ENCODE data around the gene GYPA.
"Not testable (repeated sequence)": the region's sequence is repeated elsewhere in the genome, so short reads cannot be mapped to it uniquely, and the experiment has no call there.

The GYPA gene

DNA sequence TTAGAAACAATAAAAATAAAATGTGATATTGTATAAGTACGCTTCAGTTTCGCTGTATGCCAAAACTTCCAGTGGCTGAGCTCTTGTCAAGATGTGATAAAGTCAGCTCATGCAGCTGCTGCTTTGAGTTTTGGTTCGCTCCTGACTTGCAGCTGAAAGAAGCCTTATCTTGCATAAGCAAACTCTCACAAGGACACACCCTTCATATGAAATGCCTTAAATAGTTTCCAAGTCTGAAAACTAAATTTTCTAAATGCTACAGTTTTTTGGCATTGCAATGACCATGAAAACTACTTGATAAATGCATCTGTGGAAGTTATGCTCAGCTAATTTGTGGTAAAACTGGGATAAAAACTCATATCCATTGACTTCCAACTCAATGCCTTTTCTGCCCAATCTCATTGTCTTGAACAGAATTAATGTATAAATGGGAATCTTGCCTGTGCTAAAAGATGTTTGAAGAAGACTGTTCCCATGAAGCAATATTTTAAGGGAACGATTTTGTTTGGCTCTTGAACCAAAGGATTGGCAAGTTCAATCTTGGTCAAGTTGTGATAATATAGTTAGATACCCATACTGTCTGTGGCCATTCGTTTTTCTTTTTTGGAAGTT, 11.7 kb downstream of the GYPA start:
- not testable (repeated sequence) for DNase-seq

GRCh38 chr4:144125109-144125508, 15.4 kb downstream of the GYPA start:
- not testable (repeated sequence) for DNase-seq

- DNase-seq: not testable (repeated sequence)
Observed at GRCh38 chr4:144123982-144124635, 16.4 kb downstream of the GYPA start.

GRCh38 chr4:144123269-144123668, 17.2 kb downstream of the GYPA start:
- DNase-seq: not testable (repeated sequence)

- DNase-seq: not testable (repeated sequence)
Observed at GRCh38 chr4:144119752-144120151, 20.8 kb downstream of the GYPA start.

DNA sequence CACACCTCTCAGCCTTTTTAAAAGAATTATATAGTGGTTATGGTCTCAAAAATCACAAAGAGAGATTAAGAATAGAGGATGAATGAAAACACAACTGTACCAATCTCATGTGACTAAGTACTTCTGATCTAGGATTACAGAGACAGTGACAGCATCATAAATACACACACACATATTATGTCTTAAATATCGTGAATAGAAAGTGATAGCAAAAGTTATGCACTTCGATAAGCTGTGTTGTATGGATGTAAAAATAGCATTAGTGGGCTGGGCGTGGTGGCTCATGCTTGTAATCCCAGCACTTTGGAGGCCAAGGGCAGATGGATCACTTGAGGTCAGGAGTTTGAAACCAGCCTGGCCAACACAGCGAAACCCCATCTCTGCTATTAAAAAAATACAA, 25.0 kb downstream of the GYPA start:
- DNase-seq: no peak

DNA sequence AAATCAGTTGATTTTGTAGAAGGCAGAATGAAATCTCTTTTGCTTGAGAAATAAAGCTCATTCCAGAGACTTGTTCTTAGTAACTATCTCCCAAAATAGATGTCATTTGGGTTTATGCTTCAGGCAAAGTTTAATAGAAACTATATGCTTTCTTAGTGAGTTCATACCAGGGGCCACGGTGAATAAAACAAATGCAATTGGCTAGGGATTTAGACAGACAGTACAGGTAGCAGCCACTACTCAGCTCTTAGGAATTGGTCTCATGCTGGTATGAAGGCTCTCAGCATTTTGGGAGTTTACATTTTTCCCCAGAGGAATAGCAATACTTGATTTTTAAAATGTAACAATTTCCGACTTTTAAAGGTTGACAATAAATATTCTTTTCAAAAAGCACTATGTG, 27.0 kb downstream of the GYPA start:
- DNase-seq: no peak

DNA sequence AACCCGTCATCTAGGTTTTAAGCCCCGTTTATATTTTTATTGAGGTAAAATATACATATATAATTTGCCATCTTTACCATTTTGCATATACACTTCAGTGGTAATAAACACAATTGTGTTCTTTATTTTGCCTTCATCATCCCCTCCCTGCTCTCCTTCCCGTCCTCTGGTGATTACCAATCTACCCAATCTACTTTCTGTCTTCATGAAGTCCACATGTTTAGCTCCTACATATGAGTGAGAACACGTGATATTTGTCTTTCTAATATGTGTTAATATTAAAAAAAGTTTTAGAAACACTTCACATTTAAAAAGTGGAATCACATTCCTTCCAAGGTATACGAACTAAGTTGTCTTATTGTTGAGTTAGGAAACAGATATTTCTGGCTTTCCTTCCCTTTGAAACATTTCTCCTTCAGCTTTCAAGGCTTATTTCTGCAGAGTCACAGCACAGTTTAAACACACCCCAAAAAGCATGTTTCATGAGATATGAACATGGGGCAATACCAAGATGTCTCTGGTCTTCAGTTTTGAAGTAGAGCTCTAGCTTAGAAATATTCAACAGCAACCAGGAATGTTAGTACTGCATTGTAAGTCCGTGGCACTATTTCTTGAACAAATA, 35.9 kb downstream of the GYPA start:
- no peak for DNase-seq

GRCh38 chr4:144097776-144098175, 42.7 kb downstream of the GYPA start:
- not testable (repeated sequence) for DNase-seq

DNA sequence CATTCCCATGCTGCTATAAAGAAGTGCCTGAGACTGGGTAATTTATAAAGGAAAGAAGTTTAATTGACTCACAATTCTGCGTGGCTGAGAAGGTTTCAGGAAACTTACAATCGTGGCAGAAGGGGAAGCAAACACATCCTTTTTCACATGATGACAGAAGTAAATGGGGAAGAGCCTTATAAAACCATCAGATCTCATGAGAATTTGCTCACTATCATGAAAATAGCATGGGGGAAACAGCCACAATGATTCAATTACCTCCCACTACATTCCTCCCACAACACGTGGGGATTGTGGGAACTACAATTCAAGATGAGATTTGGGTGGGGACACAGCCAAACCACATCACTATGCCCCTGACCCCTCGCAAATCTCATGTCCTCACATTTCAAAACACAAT, 46.5 kb downstream of the GYPA start:
- DNase-seq: not testable (repeated sequence)

DNA sequence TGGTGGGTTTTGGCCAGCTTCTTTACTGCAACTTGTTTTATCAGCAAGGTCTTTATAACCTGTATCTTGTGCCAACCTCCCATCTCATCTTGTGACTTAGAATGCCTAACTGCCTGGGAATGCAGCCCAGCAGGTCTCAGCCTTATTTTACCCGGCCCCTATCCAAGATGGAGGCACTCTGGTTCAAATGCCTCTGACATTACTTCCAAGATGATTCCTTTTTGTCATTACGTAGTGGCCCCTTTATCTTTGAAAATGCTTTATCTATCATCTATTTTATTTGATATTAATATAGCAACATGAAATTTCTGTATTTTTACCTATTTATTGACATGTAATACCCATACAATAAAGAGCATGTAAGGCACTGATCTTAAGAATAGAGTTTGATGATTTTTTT, 49.3 kb downstream of the GYPA start:
- DNase-seq: not testable (repeated sequence)

GRCh38 chr4:144090744-144091143, 49.8 kb downstream of the GYPA start:
- no peak for DNase-seq

- DNase-seq: not testable (repeated sequence)
Observed at GRCh38 chr4:144082053-144082452, 58.5 kb downstream of the GYPA start.

GRCh38 chr4:144080135-144080534, 60.4 kb downstream of the GYPA start:
- DNase-seq: not testable (repeated sequence)

- not testable (repeated sequence) for DNase-seq
Observed at GRCh38 chr4:144078746-144079145, 61.8 kb downstream of the GYPA start.

DNA sequence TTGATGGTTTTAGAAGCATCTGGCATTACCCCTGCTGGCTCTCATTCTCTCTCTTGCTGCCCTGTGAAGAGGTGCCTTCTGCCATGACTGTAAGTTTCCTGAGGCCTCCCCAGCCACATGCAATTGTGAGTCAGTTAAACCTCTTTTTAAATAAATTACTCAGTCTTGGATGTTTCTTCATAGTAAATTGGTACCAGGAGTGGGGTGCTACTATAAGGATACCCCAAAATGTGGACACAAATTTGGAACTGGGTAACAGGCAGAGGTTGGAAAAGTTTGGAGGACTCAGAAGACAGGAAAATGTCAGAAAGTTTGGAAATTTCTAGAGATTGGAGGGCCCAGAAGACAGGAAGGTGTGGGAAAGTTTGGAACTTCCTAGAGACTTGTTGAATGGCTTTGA, 79.0 kb downstream of the GYPA start:
- DNase-seq: not testable (repeated sequence)

- not testable (repeated sequence) for DNase-seq
Observed at GRCh38 chr4:144060234-144060859, 80.2 kb downstream of the GYPA start.
